BJ (cell line): ENCODE measurements around the gene MTHFS. TPM values are rescaled to one million over a fixed set of nuclear protein-coding genes. Genes with fewer than 3 reads are reported as not detected.
A peak's percentile ranks its signal among the peaks of the same experiment; 100 is the strongest.

Experiments used
- CTCF ChIA-PET: fragments of 350-600 bp; formaldehyde crosslinking; extraction: SDS; loops from one replicate; lab custom pipeline; 2021; ENCODE audit warnings: antibody characterized with exemption, inconsistent platforms; lab: Yijun Ruan, JAX
- POLR2A ChIA-PET: fragments of 300-600 bp; sonication (Branson Sonifier 250); formaldehyde crosslinking; extraction: SDS; loops from one replicate; lab custom pipeline; 2021; ENCODE audit warnings: antibody characterized with exemption; lab: Charles Lee
- DNase-seq: peaks from one replicate; pipeline ENCODE4 v3.0.0-alpha.2; 2011; ENCODE audit warnings: low read depth
- H3K27me3 ChIP-seq: 2 replicates; pipeline ENCODE4 v1.6.0; 2011; ENCODE audit warnings: low read length; ENCODE audit not compliant: control insufficient read depth, insufficient read depth
- H3K36me3 ChIP-seq: 2 replicates; pipeline ENCODE4 v1.5.1; 2011; ENCODE audit warnings: low read length; ENCODE audit not compliant: control insufficient read depth, insufficient read depth
- H3K4me3 ChIP-seq: 2 replicates; pipeline ENCODE4 v1.5.1; 2011; ENCODE audit warnings: low read depth, mild to moderate bottlenecking, control low read depth, low read length
- polyA plus RNA-seq: library from polyadenylated mRNA; depleted of rRNA; stranded (reverse); fragments of >200 nt; gene quantifications from 2 replicates; pipeline ENCODE4 v1.2.3, GENCODE V29; 2011
- TF ChIP-seq, protein P1 (sequence below): IDR thresholded peaks from 2 replicates; pipeline ENCODE4 v1.5.1; 2011; ENCODE audit warnings: low read depth, mild to moderate bottlenecking, control low read depth, inconsistent platforms, low read length, moderate library complexity; ENCODE audit not compliant: insufficient read depth

Gene MTHFS
- polyA plus RNA-seq, 1 experiment, result 30.7 TPM

DNA sequence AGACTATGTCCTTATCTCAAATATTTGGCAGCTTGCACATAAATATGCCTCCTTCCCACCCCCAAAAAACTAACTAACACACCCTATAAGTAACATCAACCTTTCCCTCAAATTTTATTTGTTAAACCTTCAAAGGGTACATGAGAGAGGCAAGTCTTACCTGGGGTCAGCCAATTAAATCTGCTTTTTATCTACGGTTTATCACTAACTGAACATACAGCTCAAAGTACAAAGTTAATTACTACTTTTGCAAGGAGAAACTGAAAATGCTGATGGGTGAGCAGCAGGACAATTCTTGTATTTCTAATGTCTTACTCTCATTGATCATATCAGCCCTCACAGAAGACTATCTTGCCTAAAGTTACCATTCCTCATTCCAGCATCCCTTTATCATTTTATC, 34.6 kb downstream of the MTHFS start:
- no peak for DNase-seq
- TF ChIP-seq, protein P1, sequence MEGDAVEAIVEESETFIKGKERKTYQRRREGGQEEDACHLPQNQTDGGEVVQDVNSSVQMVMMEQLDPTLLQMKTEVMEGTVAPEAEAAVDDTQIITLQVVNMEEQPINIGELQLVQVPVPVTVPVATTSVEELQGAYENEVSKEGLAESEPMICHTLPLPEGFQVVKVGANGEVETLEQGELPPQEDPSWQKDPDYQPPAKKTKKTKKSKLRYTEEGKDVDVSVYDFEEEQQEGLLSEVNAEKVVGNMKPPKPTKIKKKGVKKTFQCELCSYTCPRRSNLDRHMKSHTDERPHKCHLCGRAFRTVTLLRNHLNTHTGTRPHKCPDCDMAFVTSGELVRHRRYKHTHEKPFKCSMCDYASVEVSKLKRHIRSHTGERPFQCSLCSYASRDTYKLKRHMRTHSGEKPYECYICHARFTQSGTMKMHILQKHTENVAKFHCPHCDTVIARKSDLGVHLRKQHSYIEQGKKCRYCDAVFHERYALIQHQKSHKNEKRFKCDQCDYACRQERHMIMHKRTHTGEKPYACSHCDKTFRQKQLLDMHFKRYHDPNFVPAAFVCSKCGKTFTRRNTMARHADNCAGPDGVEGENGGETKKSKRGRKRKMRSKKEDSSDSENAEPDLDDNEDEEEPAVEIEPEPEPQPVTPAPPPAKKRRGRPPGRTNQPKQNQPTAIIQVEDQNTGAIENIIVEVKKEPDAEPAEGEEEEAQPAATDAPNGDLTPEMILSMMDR, result no peak
- POLR2A ChIA-PET, result no interaction called here
- CTCF ChIA-PET, result interaction anchor here (2.0 to 2.2 kb wide), 2 partner anchors 9 to 523 kb away, joined by 5 to 8 read pairs; no protein-coding TSS in a partner anchor
- H3K4me3 ChIP-seq, result no peak overlapping the region
- H3K27me3 ChIP-seq, result no peaks in the 10 kb centered on the region
- no peaks in the 10 kb centered on the region; the same call in 1 of the 2 replicates for H3K36me3 ChIP-seq

DNA sequence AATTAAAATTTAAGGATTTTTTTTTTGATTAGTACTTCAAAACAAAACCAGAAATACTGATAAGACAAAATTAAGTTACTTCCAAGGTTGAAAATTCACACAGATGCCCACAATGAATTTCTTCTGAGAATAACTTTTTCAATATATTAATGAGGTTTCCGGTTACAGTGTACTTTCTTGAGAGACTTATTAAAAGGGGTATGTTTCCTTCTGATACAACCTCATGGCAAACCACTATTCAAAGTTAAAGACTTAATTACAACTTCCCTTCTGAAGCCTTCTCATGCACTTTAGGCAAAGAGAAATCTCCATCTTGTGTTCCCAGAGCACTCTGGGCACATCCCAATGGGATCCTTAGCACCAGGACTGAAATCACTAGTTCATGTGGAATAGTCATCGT, 36.2 kb downstream of the MTHFS start:
- DNase-seq, result no peak
- CTCF ChIA-PET, result interaction anchor here (0.6 to 2.4 kb wide), 2 partner anchors 11 to 1127 kb away, joined by 3 to 7 read pairs; no protein-coding TSS in a partner anchor
- TF ChIP-seq, protein P1, result no peak
- Histone ChIP-seq H3K27me3 (no peaks in the 10 kb centered on the region), H3K36me3 (no peaks in the 10 kb centered on the region; the same call in 1 of the 2 replicates), H3K4me3 (no peak overlapping the region)
- POLR2A ChIA-PET, result no interaction called here

DNA sequence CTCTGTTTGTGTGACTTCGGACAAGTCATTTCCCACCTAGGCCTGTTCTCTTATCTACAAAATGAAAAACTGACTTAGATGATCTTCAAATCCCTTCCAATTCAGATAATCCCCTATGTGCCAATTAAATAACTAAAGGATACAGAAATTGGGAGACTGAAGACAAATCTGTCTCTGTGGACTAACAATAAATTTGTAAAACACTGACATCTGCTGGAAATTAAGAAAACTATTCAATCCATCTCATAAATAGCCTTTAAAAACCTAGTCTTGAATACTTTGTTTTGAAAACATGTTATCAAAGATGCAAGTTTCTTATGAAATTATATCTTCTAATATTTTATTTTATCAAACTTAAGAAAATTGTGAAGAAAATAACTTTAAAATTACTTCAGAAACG, 38.3 kb downstream of the MTHFS start:
- TF ChIP-seq, protein P1, result 0 out of 2 replicates have a peak, but pooled peaks have one; percentile 10
- H3K27me3 ChIP-seq, result no peaks in the 10 kb centered on the region
- no peaks in the 10 kb centered on the region for H3K36me3 ChIP-seq
- no peak for DNase-seq
- POLR2A ChIA-PET, result no interaction called here
- no peak overlapping the region for H3K4me3 ChIP-seq
- CTCF ChIA-PET, result interaction anchor here (0.6 to 2.4 kb wide), 4 partner anchors 9 to 520 kb away, joined by 3 to 7 read pairs (median 6); no protein-coding TSS in a partner anchor

DNA sequence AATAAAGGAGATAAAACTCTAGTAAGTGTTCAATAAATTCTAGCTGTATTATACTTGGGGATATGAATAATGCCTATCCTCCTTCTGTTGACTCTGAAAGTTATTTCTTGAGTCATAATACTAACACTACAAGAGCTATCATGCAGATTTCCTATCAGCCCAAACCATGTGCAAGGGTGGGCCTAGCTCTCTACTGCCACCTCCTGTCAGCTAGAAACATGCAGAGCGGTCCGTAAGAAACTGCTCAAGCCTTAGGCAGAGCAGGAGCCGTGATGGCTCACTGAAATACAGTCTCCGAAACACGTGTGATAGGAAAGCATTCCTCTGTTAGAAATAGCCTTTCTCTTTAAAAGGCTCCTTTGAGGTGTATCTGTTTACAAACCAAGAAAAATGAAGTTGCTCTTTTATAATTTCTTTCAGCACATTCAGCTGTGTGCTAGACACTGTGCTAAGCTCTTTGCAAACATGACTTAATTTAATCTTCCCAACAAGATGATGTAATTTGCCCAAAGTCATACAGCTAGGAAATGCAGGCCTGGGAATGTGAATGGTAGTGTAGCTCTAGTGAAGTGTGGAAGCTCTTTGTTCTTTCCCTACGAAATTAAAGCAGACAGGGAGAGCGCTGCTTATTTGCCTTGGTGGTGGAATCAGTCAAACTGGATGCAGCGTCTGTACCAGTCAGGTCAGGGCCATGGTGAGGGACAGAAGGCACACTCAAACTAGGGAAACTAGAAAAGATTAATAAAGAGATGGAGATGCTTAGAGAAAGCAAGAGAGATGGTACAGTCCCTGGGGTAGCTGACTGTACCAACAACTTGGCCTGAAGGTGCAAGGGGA, 43.1 kb downstream of the MTHFS start:
- TF ChIP-seq, protein P1, result peak; percentile 97
- H3K36me3 ChIP-seq, result no peaks in the 10 kb centered on the region
- CTCF ChIA-PET, result interaction anchor here (0.7 to 10.2 kb wide), 48 partner anchors 8 to 521 kb away, joined by 3 to 244 read pairs (median 5); no protein-coding TSS in a partner anchor
- DNase-seq, result peak; percentile 44
- no peak overlapping the region for H3K4me3 ChIP-seq
- POLR2A ChIA-PET, result interaction anchor here (0.5 kb wide), 1 partner anchor 513 kb away, joined by 11 read pairs; no protein-coding TSS in a partner anchor
- H3K27me3 ChIP-seq, result no peaks in the 10 kb centered on the region

DNA sequence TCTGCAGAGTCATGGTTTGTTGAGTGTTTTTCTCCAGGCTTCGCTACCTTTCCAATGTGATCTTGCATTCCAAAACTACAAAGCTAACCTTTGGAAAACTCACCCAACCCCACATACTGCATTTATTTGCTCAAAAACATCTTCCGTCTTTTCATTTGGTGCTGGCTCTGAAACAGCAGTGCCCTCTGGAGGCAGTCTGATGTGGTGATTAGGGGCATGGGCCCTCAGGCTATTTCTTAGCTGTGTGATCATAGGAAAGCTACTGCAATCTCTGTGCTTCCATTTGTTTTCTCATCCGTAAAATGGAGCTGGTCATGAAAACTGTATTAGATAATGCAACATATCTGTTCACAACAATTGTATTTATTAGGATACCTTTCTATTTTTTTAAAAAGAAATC, 47.0 kb downstream of the MTHFS start:
- ChIA-PET CTCF (interaction anchor here (0.5 to 10.2 kb wide), 18 partner anchors 10 to 510 kb away, joined by 3 to 244 read pairs (median 4); no protein-coding TSS in a partner anchor), POLR2A (no interaction called here)
- H3K36me3 ChIP-seq, result no peaks in the 10 kb centered on the region

More for the DNA sequence above, 47.0 kb downstream of the MTHFS start:
- H3K4me3 ChIP-seq, result no peak overlapping the region
- TF ChIP-seq, protein P1, result peak; percentile 68
- DNase-seq, result no peak
- no peaks in the 10 kb centered on the region for H3K27me3 ChIP-seq
